K562 (cell line): ENCODE data around the gene PCID2. TPM values are rescaled to one million over a fixed set of nuclear protein-coding genes. Genes with fewer than 3 reads are reported as not detected.

Experiments used
- CREB1 ChIP-seq, 2 experiments: sonication (generic) in 1 of 2; formaldehyde crosslinking in 1 of 2; IDR thresholded peaks; 2 replicates each; pipeline versions ENCODE4 v1.6.1 to v1.8.0; 2012 to 2022; ENCODE audit warnings: inconsistent platforms in 1 of 2, mild to moderate bottlenecking in 1 of 2, missing genetic modification reagents in 1 of 2, moderate library complexity in 1 of 2
- CTBP1 ChIP-seq: fragments of 450-650 bp; IDR thresholded peaks from 2 replicates; pipeline ENCODE4 v1.6.1; 2016; ENCODE audit warnings: borderline replicate concordance
- GABPB1 ChIP-seq: sonication (generic); formaldehyde crosslinking; IDR thresholded peaks from 2 replicates; pipeline ENCODE4 v1.8.0; 2022; ENCODE audit warnings: mild to moderate bottlenecking, missing genetic modification reagents
- MAFG ChIP-seq: fragments of 450-650 bp; conservative IDR thresholded peaks from 2 replicates; pipeline ENCODE4 v1.6.1; 2016; ENCODE audit warnings: missing genetic modification characterization, missing compliant biosample characterization
- MED1 ChIP-seq: sonication (generic); formaldehyde crosslinking; IDR thresholded peaks from 2 replicates; pipeline ENCODE4 v1.8.1; 2023; ENCODE audit warnings: missing genetic modification reagents, borderline replicate concordance
- MEF2A ChIP-seq: IDR thresholded peaks from 2 replicates; pipeline ENCODE4 v1.6.1; 2011; ENCODE audit warnings: low read depth, mild to moderate bottlenecking, low read length, moderate library complexity; ENCODE audit not compliant: control insufficient read depth
- POLR2G ChIP-seq: fragments of 200-400 bp; formaldehyde crosslinking; IDR thresholded peaks from 2 replicates; pipeline ENCODE4 v1.6.1; 2017; ENCODE audit warnings: low read depth, mild to moderate bottlenecking, antibody characterized with exemption, low read length, moderate library complexity
- SMARCA4 ChIP-seq: fragments of 450-650 bp; IDR thresholded peaks from 2 replicates; pipeline ENCODE4 v1.6.1; 2016
- TCF7L2 ChIP-seq: fragments of 150-350 bp; IDR thresholded peaks from 2 replicates; pipeline ENCODE4 v1.6.1; 2016; ENCODE audit warnings: low read depth, mild to moderate bottlenecking, low read length, moderate library complexity
- THRAP3 ChIP-seq: fragments of 450-650 bp; IDR thresholded peaks from 2 replicates; pipeline ENCODE4 v1.6.1; 2016; ENCODE audit warnings: mild to moderate bottlenecking, inconsistent platforms, borderline replicate concordance
- ZNF785 ChIP-seq: fragments of 250-450 bp; sonication (Bioruptor Pico); IDR thresholded peaks from 2 replicates; pipeline ENCODE4 v1.4.0; 2020; ENCODE audit warnings: mild to moderate bottlenecking
- polyA plus RNA-seq, 8 experiments: library from polyadenylated mRNA; depleted of rRNA in 4 of 8; stranded (reverse) in 5 of 8; unstranded in 3 of 8; fragments of >200 nt; fragmentation: Nextera tagmentation in 2 of 8; fragmentation: Illumina TruSeq in 1 of 8; extraction: Ambion mirVana in 2 of 8; extraction: Trizol in 1 of 8; gene quantifications; 2 replicates each; pipeline versions ENCODE4 v1.2.1 to v1.2.3, GENCODE V29; 2011 to 2014; ENCODE audit warnings: inconsistent platforms in 1 of 8, missing spikeins in 1 of 8
- total RNA-seq, 7 experiments: library from RNA; depleted of rRNA in 6 of 7; stranded (reverse); fragments of >200 nt in 6 of 7; fragmentation: Illumina TruSeq in 2 of 7; extraction: Trizol in 2 of 7; gene quantifications; 2 replicates each; pipeline versions ENCODE4 v1.2.1 to v1.2.3, GENCODE V29; 2011 to 2021; ENCODE audit warnings: low replicate concordance in 1 of 7
- TF ChIP-seq, protein P1 (sequence below): fragments of 450-650 bp; formaldehyde crosslinking; IDR thresholded peaks from 2 replicates; pipeline ENCODE4 v1.4.0; 2020; ENCODE audit warnings: mild to moderate bottlenecking, moderate library complexity
- TF ChIP-seq, protein P2 (sequence below): sonication (generic); formaldehyde crosslinking; IDR thresholded peaks from 2 replicates; pipeline ENCODE4 v1.5.0; 2020; ENCODE audit warnings: missing genetic modification reagents
- TF ChIP-seq, protein P3 (sequence below): fragments of 200-400 bp; formaldehyde crosslinking; IDR thresholded peaks from 2 replicates; pipeline ENCODE4 v1.6.1; 2017; ENCODE audit warnings: mild to moderate bottlenecking, low read depth, low read length, moderate library complexity
- TF ChIP-seq, protein P4 (sequence below): fragments of 450-650 bp; formaldehyde crosslinking; IDR thresholded peaks from 2 replicates; pipeline ENCODE4 v1.4.0; 2020; ENCODE audit warnings: mild to moderate bottlenecking, moderate library complexity
- TF ChIP-seq, protein P5 (sequence below): fragments of 250-450 bp; sonication (Bioruptor Pico); IDR thresholded peaks from 2 replicates; pipeline ENCODE4 v1.8.0; 2021; ENCODE audit warnings: moderate library complexity, mild to moderate bottlenecking, inconsistent platforms
- TF ChIP-seq, protein P6 (sequence below): sonication (generic); formaldehyde crosslinking; IDR thresholded peaks from 2 replicates; pipeline ENCODE4 v1.9.0; 2022; ENCODE audit warnings: mild to moderate bottlenecking, missing genetic modification reagents
- TF ChIP-seq, protein P7 (sequence below), 2 experiments: IDR thresholded peaks; 2 replicates each; pipeline ENCODE4 v1.6.1; 2012; ENCODE audit warnings: improper control_type of control experiment in 2 of 2, low read depth in 2 of 2, low read length in 2 of 2, borderline replicate concordance in 1 of 2

The PCID2 gene
- total and polyA plus RNA-seq, 9 of the 15 experiments (the other 6 are each of a cell fraction or from before 2014, with no cell fraction given), result 39.6 to 117 (median 59.6) TPM

DNA sequence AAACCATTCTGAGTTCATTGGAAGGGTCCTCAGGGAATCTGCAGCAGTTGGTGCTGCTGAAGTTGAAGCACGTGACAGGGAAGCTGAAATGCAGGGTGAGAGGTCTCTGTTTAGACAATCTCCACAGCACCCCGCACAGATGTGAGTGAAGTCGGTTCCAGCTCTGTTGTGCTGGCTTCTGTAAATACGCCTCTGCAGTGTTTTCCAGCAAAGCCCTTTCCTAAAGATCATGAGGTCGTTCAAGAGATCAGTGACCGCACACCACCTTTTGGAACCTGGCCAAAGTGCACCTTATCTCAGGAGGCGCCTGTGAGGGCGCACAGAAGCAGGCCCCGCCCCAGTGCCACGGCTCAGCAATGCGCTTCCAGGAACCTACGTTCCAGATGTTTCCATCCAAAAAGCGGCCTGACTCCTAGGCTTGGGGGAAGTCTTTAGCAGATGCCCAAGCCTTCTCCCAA lies 11.7 kb upstream of the PCID2 start (continued):
- TF ChIP-seq, protein P1, sequence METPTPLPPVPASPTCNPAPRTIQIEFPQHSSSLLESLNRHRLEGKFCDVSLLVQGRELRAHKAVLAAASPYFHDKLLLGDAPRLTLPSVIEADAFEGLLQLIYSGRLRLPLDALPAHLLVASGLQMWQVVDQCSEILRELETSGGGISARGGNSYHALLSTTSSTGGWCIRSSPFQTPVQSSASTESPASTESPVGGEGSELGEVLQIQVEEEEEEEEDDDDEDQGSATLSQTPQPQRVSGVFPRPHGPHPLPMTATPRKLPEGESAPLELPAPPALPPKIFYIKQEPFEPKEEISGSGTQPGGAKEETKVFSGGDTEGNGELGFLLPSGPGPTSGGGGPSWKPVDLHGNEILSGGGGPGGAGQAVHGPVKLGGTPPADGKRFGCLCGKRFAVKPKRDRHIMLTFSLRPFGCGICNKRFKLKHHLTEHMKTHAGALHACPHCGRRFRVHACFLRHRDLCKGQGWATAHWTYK, result no peak
- TF ChIP-seq, protein P2, sequence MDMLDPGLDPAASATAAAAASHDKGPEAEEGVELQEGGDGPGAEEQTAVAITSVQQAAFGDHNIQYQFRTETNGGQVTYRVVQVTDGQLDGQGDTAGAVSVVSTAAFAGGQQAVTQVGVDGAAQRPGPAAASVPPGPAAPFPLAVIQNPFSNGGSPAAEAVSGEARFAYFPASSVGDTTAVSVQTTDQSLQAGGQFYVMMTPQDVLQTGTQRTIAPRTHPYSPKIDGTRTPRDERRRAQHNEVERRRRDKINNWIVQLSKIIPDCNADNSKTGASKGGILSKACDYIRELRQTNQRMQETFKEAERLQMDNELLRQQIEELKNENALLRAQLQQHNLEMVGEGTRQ (CRISPR knock-in tag), result peak; percentile 51
- TF ChIP-seq MED1 (CRISPR knock-in tag) (no peak), TCF7L2 (no peak), THRAP3 (no peak), ZNF785 (CRISPR knock-in tag) (no peak), SMARCA4 (peak; percentile 30; the same call in 1 of the 2 replicates), CTBP1 (peak; percentile 91), GABPB1 (CRISPR knock-in tag) (no peak), MEF2A (no peak), MAFG (no peak), POLR2G (no peak), CREB1 (IDR thresholded peaks at IDR 0.05) (peak; percentile 38; the same call in 1 of the 2 replicates), CREB1 (CRISPR knock-in tag; IDR thresholded peaks at IDR 0.05) (0 out of 2 replicates have a peak, but pooled peaks have one; percentile 13)
- TF ChIP-seq, protein P3, sequence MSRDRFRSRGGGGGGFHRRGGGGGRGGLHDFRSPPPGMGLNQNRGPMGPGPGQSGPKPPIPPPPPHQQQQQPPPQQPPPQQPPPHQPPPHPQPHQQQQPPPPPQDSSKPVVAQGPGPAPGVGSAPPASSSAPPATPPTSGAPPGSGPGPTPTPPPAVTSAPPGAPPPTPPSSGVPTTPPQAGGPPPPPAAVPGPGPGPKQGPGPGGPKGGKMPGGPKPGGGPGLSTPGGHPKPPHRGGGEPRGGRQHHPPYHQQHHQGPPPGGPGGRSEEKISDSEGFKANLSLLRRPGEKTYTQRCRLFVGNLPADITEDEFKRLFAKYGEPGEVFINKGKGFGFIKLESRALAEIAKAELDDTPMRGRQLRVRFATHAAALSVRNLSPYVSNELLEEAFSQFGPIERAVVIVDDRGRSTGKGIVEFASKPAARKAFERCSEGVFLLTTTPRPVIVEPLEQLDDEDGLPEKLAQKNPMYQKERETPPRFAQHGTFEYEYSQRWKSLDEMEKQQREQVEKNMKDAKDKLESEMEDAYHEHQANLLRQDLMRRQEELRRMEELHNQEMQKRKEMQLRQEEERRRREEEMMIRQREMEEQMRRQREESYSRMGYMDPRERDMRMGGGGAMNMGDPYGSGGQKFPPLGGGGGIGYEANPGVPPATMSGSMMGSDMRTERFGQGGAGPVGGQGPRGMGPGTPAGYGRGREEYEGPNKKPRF, result no peak
- TF ChIP-seq, protein P4, sequence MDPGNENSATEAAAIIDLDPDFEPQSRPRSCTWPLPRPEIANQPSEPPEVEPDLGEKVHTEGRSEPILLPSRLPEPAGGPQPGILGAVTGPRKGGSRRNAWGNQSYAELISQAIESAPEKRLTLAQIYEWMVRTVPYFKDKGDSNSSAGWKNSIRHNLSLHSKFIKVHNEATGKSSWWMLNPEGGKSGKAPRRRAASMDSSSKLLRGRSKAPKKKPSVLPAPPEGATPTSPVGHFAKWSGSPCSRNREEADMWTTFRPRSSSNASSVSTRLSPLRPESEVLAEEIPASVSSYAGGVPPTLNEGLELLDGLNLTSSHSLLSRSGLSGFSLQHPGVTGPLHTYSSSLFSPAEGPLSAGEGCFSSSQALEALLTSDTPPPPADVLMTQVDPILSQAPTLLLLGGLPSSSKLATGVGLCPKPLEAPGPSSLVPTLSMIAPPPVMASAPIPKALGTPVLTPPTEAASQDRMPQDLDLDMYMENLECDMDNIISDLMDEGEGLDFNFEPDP (CRISPR knock-in tag), result no peak
- TF ChIP-seq, protein P5, sequence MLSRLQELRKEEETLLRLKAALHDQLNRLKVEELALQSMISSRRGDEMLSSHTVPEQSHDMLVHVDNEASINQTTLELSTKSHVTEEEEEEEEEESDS, result no peak
- TF ChIP-seq, protein P6, sequence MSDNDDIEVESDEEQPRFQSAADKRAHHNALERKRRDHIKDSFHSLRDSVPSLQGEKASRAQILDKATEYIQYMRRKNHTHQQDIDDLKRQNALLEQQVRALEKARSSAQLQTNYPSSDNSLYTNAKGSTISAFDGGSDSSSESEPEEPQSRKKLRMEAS, result peak; percentile 44; the same call in 1 of the 2 replicates
- TF ChIP-seq, protein P7, sequence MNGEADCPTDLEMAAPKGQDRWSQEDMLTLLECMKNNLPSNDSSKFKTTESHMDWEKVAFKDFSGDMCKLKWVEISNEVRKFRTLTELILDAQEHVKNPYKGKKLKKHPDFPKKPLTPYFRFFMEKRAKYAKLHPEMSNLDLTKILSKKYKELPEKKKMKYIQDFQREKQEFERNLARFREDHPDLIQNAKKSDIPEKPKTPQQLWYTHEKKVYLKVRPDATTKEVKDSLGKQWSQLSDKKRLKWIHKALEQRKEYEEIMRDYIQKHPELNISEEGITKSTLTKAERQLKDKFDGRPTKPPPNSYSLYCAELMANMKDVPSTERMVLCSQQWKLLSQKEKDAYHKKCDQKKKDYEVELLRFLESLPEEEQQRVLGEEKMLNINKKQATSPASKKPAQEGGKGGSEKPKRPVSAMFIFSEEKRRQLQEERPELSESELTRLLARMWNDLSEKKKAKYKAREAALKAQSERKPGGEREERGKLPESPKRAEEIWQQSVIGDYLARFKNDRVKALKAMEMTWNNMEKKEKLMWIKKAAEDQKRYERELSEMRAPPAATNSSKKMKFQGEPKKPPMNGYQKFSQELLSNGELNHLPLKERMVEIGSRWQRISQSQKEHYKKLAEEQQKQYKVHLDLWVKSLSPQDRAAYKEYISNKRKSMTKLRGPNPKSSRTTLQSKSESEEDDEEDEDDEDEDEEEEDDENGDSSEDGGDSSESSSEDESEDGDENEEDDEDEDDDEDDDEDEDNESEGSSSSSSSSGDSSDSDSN (IDR thresholded peaks at IDR 0.05; ENCODE audit: borderline replicate concordance in 1 of 2, low read depth in 2 of 2, low read length in 2 of 2), result peak in 1 of 2 experiments; percentile 54; a peak in 1 of 4 replicates
